T-helper 17 cell (primary cell): ENCODE data around the gene MAP4K1. TPM values are rescaled to one million over a fixed set of nuclear protein-coding genes. Genes with fewer than 3 reads are reported as not detected.

ENCODE experiments used
- total RNA-seq, 4 donors: library from RNA in 2 of 4; stranded (reverse) in 2 of 4; gene quantifications; one replicate each; pipeline ENCODE4 v1.2.3 and lab custom pipeline; 2022 to 2026

MAP4K1 gene
- total RNA-seq, 2 donors from 2014 or later: 298 to 351 TPM

Other genes with a start within 250 kb of the MAP4K1 start
- 10 to 100 TPM; 75.9 to 84.7 TPM for gene PSMD8, start 243.4 kb downstream of the MAP4K1 start, total RNA-seq
- not detected for gene GGN, start 229.9 kb downstream of the MAP4K1 start, total RNA-seq
- gene SPRED3, start 229.3 kb downstream of the MAP4K1 start, total RNA-seq: 1 to 10 TPM; 1.6 to 2.2 TPM
- gene FAM98C, start 214.9 kb downstream of the MAP4K1 start, total RNA-seq: 10 to 100 TPM; 29.2 to 31.9 TPM
- gene RASGRP4, start 191.7 kb downstream of the MAP4K1 start, total RNA-seq: 1 to 10 TPM; 1.6 to 2.8 TPM
- 1 to 10 TPM; 1.3 to 3.1 TPM for gene RYR1, start 184.3 kb downstream of the MAP4K1 start, total RNA-seq
- gene EIF3K, start 1.2 kb upstream of the MAP4K1 start, total RNA-seq: 100 to 1,000 TPM; 282 to 320 TPM
- 100 to 1,000 TPM; 201 to 205 TPM for gene ACTN4, start 29.7 kb upstream of the MAP4K1 start, total RNA-seq
- 1 to 10 TPM; 6.8 to 9.0 TPM for gene CAPN12, start 126.5 kb upstream of the MAP4K1 start, total RNA-seq
- gene LGALS7, start 155.6 kb upstream of the MAP4K1 start, total RNA-seq: not detected
- not detected for gene LGALS7B, start 171.2 kb upstream of the MAP4K1 start, total RNA-seq
- 1 to 10 TPM; 1.7 to 2.4 TPM for gene LGALS4, start 195.0 kb upstream of the MAP4K1 start, total RNA-seq
- gene ECH1, start 213.8 kb upstream of the MAP4K1 start, total RNA-seq: 10 to 100 TPM; 75.5 to 95.8 TPM
- 100 to 1,000 TPM; 477 to 480 TPM for gene HNRNPL, start 232.0 kb upstream of the MAP4K1 start, total RNA-seq